GM19043 (cell line): Measurements from ENCODE around the gene PAX3.

Experiments used
- ATAC-seq: cut with Tn5 transposase; IDR thresholded peaks from one replicate; pipeline ENCODE4 v1.9.1; 2021; ENCODE audit warnings: low read depth; ENCODE audit not compliant: unreplicated experiment

PAX3 gene

DNA sequence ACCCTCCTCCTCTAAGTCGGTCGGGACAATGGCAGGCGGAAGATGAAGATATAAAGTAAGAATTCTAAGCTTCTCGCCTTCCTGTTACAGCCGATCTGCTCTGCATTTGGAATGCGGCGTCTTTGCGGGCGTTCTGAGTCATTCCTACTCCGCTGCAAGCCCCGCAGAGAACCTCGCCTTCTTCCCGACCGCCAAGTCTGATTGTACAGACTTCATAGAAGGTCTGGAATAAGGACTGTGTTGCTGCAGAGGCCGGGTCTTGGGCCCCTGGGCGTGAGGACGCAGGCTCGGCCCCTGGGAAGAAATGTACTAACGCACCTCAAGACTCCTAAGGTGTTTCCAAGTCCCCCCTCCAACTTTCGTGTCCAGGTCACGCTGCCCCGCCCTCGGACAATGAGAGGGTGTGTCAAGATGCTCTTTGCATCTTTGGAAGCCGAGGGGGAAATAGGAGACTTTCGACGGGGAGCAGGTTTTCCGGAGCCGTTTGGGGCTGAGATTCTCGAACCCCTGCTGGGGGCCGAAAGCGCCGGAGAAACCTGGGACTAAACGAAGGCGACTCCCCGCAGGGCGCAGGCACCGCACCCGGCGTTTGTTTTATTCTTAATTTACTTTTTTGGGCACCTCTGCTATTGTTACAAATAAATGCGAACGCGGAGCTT is 12.7 kb upstream of the PAX3 start:
- ATAC-seq = no peak

DNA sequence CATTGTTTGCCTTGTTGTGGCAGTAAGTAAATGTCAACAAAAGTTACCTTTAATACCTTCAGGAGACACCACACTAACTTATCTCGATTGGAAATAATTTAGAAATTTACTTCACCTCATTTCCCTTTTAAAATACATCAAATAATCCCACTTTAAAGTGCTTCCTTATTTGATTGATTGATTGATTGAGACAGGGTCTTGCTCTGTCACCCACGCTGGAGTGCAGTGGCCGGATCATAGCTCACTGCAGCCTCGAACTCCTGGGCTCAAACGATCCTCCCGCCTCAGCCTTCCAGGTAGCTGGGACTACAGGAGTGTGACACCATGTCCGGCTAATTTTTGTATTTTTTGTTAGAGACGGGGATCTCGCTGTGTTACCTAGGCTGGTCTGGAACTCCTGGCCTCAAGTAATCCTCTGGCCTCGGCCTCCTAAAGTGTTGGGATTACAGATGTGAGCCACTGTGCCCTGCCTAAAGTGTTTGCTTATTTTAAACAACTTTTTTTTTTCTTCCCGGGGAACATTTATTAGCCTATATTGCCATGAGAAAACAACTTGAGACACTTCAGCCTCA is 12.0 kb upstream of the PAX3 start:
- no peak for ATAC-seq

DNA sequence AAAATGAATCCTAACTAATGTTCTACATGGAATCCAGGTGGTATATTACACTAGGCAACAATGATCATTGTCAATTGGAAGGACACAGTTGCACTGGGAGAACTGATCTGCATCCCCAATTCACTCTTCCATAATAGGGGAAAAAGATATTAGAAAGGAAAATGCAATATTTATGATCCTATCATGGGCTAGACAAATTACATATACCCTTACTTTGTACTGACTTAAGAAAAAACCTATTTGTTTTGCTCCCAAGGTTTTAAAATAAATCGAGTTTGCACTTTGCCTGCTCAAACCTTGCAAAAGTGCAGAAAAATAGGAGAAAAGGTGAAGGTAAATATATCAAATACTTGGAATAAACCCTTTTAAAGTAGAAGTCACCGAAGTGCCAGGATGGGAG is 11.0 kb upstream of the PAX3 start:
- ATAC-seq = no peak

DNA sequence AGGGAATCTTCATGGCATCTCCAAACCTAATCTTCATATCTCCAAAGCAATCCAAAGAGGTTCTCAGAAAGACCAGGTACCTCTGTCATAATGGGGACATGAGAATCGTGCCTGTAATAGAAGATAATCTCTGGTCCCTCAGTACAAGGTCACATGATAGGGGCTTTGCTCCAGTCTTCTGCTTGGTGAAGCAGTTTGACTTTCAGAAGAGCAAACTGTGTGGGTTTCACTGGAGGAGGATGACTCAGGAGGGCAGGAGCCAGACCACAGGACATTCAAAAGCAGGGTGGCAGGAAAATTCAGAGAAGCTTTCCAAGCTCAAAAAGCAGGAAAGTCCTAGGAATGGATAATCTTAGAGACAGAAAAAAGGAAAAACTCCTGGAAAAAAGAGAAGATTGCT is 10.6 kb upstream of the PAX3 start:
- no peak for ATAC-seq

DNA sequence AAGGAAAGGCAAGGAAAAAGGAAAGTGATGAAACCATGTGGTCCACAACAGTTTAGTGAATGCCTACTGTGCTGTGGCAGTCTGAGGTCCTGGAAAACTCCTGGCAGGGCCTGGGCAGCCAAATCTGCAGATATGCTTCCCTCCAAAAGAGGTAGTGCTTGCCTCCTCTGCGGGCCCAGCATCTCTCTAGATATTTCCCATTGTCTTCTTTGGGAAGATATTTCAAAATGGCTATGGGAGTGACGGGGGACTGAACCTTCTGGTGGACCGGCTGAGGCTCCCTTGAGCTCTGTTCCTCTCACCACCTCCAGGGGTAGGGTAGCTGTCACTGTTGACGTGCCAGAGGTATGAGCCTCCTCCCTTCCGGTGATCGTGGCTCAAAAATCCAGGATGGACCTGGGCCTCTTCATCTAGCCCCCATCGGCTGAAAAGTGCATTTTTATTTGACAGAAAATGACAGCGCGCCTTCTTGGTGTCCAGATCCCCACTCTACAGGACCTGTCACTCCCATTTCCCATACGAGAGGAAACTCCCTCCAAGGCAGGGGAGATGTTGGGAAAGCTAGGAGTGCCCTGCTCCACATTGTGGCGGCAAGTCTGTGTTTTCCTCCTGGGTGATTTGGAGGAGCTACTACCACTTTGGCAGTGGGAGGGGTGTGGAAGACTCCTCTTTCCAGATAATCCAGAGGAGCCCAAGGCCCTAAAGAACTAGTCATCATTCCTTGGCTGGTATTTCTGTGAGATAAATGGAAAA is 9.4 kb upstream of the PAX3 start:
- ATAC-seq = no peak

DNA sequence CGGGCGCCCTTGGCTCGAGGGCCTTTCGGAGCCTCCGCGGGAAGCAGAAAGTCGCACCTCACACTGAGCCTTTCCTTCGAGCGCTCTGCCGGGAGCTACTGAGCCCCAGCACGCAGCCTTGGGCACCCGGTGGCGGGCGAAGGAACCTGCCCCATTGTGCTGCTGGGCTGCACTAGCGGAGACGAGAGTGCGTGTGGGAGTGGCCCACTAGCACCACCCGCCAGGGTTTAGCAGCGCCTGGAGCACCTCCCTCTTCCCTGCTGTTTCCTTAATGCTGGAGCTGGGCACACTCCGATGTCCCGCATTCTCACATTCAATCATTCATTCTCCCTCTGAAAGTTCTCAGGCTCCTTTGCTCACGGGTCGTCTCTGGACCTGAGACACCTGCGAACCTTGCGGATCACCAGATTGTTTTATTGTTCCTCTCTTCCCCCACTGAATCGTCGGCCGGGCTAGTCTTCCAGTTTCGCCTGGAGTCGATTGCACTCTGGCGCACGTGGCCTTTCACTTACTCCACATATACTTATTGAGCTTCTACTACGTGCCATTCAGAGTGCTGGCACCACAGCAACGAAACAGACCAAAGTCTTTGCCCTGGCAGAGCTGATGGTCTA is 8.5 kb upstream of the PAX3 start:
- ATAC-seq = no peak

DNA sequence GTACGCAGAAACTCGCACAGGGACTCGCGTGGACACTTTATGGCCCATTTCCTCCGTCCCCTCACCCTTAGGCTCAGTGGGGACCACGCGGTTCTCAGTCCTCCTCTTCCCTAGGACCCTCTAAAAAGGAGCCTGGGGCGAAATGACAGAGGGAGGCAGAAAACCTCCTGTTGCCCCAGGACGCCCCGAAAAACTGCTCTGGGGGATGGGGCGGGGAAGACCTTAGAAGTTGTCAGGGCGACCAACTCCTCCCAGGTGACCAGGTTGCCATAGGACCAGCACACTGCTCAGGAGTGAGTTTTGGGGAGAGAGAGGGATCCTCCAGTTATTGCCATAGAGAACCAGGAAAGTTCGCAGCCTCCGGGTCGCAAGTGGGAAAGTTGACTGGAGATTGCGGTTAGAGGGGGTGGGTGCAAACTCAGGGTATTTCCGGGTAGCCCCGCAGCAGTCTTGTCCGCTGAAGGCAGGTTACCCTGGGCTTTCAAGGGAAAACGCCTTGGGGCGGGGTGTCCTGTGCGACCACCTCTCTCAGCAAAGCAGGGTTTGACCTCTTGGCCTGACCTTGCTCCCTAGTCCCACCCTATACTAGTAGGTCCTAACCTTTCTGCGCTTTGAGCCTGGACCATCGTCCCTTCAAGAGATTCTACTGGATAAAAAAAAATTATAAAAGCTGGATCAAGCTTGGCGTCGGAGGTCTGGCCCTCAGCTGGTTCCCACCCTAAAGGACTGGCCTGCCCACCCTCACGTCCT is 7.8 kb upstream of the PAX3 start:
- ATAC-seq = no peak

DNA sequence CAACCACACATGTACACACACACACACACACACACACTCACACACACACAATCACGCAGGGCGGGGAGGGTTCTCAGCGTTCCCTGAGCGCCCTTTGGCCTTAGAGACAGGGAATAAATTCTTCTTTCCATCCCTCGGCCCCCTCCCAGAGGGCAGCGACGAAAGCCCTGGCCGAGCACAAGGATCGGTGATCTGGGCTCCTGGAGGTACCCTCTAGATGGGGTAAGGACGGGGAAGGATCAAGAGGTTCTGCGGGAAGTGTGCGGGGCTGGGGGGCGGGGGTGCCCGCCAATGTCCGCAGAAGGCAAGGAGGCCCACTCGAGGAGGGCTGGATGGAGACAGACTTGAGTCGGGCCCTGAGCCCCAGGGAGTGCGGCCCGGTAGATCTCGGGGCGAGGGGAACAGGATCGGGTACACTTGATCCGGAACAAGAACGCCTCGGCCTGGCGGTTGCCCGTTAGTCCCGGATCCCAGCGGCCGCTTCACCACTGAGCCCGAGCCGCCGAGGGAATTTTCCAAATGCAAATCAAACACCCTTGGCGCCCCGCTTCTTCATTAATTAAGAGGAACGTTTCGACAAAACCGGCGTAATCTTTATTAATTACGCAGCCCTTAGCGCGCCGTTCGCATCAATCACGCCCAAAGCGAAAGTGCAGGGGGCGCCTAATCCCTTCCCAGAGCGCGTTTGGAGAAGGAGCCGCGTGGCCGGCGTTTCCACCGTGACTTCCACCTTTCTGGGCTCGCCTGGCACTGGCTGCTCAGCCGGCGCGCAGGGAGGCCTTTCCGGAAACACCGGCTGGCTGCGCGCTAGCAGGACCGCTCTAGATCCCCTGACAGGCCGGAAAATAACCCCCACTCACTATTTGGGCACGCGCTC is 7.0 kb upstream of the PAX3 start:
- ATAC-seq = peak; percentile 34

DNA sequence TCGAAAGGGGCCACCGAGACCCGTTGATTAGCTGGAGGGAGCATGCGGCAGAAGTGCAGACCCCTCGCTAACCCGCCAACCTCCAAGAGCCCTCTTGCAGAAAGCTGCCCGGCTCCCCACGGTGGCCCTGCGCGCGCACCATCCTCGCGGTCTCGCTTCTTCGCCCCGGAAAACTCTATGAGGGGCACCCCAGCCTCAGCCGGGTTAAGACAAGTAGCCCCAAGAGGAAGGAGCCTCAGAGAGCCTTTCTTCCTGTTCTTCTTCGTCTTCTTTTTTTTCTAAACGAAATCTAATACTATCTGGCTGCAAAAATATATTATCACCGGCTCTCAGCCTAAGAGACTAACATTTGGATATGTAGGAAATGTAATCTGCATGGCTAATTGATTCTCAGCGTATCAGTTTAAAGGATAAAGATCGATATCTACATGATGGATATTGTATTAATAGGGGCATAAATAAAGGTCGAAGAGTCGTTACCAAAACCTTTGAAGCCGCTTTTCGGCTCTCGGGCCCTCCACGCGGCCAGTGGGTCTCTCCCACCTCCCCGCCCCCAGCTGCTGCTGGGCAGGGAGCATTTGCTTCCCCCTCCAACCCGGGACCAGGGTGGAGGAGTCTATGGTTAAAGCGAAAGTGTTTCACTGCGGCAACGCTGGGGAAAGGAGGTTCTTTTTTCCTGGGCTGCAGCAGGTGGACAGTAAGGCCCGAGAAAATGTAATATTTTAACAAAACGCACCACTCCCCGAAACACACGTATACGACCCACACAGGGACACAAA is 6.1 kb upstream of the PAX3 start:
- ATAC-seq = no peak

DNA sequence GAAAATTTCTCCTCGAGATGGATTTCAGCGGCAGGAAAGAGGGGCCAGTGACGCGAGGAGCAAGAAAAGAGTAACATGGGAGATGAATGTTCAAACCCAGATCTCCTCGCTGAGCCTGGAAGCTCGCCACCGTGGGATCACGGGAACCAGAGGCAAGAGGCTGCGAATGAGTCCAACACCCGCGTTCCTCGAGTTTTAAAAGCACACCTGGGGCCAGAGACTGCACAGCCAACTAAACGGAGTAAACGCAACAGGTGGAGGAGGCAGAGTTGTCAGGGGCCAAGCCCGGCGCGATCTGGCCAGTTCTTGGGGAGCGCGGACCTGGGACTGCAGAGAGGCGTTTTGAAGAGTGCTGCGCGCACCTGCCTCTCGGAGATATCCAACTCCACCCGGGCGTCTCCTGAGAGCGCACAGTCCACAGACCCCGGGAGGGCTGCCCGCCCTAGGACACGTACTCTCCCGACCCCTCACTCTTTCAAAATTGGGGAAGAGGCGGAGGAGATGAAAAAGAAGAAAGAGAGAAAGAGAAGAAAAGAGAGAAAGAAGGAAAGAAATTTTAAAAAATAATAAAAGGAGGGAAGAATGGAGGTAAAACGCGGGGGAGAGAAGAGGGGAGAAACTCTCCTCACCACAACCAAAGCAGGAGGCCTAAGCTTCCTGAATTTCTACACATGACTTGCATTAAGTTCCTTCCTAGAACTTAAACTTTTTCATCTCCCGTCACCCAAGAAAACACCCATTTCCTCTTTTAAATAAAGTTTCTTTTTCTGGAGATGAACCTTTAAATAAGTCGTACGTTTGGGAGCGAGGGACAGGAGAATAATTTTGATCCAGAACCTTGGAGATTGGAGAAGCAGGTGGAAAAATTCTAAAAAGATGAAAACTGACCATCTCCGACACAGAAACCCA is 5.3 kb upstream of the PAX3 start:
- no peak for ATAC-seq

DNA sequence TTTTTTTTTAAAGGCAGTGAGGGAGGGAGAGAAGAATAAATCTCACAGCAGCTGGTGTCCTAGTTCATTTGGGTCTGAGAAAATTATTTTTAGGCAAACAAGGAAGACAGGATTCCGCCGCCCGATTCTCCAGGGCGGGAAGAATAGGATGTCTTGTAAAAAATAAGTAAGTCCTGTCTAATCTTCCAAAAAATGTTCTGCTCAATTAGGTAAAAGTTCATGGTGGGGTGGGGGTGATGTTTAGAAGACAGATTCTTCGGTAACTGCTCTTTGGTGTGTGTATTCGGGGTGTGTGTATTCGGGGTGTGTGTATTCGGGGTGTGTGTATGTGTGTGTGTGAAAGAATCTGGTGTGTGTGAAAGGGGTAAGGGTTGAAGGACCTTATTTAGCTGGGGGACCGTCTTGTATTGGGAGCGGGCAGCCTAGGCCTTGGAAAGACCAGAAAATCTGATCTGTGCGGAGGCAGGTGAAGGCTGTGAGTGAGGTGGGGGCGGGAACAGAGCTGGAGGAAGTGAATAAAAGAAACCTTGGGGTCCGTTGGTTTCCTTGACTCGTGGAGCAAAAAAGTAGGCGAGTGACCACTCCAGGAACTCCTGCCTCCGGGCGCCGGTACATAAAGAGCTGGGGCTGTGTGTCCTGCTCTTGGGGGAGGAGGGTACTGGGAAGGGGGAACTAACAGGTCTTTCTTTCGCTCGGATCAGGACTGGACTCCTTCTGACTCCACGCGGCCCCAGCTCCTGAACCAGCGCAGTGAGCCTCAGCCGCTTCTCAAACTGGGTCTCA is 4.4 kb upstream of the PAX3 start:
- ATAC-seq = no peak

DNA sequence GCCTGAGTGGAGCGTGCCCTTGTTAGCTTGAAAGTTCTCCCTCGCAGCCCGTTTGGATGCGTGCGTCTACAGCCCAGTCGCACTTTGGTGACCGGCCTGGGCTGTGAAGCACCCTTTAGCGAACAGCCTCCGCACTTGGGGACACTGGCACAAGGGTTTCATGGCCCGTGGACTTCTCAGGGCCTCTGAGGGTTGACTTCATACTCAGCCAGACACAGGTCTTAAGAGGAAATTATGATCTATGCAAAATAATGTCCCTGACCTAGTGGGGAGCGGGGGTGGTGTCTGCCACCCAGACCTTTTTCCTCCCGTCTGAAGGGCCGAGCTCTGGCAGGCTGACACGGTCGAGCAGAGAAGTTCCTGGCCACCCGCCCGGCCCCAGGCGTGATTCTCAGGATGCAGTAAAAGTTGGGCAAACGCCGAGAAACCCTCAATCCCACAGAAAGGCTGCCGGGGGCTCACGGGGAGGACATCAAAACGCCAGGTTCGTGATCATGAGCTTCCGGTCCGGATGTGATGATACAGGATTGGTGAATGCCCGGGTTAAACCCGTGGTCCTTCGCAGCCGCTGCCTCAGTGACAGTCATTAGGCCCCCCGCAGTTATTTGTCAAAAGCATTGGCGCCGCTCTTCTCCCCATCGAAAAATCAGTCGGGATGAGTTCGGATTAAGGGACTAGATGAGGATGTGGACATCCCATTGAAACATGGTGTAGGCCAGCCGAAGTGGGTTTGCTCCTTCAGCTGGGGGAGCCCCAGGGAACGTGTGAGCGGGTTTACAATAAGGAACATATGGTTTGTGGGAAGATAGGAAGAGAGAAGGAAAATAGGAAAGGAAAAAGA is 3.6 kb upstream of the PAX3 start:
- ATAC-seq = no peak

DNA sequence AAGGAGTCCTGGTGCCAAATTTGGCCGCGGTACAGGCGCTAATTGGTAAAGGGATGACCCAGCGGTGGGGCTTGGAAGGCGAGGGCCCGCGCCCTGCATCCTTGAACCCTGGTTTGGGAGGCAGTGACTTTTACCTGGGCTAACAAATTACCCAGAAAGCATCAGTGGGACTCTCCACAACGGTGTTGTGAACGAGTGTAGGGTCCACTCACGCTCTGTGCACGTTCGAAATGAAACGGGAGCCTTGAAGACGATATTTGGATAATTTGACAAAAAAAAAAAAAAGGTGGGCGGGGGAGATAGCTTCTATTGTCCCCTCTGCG is 3.0 kb upstream of the PAX3 start:
- no peak for ATAC-seq

DNA sequence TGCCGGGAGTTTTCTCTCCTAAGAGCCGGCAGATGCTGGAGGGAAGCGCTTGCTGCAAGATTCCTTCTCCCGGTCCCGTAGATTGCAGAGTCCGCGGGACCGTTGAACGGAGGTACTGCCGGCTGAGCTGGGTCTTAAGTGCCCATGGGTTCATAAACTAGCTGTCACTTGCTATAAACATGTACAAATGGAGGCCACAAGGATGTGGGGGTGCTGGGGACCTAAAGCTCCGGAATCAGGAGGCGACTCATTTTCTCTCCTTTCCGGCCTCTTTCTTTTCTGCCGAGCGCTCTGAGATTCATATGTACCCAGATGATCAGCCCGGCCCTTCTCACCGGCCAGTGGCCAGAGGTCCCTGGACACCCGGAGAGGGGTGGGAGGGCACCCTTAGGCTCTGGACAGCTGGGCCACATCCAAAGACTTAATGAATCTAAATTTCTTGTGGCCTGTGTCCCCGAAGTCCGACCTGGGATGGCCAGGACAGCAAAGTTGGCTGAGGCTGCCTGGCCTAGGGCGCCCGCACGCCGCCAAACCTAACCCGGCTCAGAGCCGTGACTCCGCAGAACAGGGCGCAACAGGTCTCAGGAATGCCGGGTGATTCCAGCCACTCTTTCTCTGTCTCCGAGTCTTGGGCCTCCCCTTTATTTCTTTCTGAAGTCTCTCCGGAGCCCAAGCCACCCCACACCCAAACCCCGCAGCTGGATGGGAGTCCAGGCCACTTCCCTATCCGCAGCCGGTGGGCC is 2.4 kb upstream of the PAX3 start:
- no peak for ATAC-seq

DNA sequence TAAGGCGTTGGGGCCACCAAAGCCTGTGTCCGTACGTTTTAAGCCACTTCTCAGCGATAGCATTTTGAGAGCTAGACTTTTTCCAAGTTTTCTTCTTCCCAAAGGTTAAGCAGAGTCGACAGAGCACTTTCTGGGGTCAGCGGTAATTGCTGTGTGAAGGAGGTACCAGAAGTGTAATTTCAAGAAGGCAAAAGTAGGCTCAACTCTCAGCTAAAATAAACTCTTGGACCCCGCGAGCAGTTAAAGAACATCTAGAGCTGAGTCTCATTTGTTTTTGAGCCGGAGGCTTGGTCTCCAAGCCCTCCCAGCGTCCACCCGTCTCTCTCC is 1.9 kb upstream of the PAX3 start:
- no peak for ATAC-seq
